HS-5 (cell line): ENCODE measurements around the gene BBS9.

ENCODE experiments used
- DNase-seq: peaks from one replicate; pipeline ENCODE4 v3.0.0-alpha.2; 2012; ENCODE audit warnings: low read depth

BBS9 gene

DNA sequence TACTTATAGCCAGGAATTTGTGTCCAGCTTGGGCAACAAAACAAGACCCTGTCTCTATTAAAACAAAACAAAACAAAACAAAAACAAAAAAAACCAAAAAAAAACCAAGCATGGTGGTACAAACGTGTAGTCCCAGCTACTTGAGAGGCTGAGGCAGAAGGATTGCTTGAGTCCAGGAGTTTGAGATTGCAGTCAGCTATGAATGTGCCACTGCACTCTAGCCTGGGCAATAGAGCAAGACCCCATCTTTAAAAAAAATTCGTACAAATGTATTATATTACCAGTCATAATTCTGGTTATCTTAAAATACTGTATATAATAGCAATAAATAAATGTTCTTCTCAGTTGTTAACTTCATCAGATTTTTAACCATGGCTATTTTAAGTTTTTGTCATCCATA, 2.3 kb upstream of the BBS9 start:
- DNase-seq = no peak

- no peak for DNase-seq
These were observed 754 bp upstream of the BBS9 start for GRCh38 chr7:33128631-33128989.

DNA sequence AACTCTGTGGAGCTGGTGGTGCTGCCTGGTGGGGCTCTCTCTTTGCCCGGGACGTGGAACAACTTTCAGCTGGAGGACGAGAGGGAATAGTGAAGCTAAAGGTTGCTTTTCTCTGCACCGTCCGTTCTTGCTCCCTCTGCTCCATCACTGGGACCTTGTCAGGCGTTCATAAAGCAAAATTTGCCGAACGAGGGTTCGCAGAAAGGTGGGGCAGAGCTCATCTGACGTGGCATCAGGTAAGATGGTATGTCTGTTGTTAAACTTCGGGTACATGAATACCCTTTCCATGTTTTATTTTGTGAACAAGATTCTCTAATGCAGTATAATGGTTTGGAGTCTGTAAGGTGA, 416 bp downstream of the BBS9 start:
- DNase-seq = no peak

- no peak for DNase-seq
These were observed 820 bp downstream of the BBS9 start for GRCh38 chr7:33130184-33130583.

GRCh38 chr7:33137103-33137502, 7.7 kb downstream of the BBS9 start:
- no peak for DNase-seq

DNA sequence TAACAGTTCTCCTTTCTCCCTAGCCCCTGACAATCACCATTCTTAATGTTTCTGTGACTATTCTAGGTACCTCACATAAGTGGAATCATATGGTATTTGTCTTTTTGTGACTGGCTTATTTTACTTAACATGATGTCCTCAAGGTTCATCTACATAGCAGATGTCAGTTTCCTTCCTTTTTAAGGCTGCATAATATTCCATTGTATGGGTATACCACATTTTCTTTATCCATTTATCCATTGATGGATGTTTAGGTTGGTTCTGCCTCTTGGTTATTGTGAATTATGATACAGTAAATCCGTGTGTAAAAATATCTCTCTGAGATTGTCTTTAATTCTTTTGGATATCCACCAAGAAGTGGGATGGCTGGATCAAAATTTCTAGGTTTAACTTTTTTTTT, 13.2 kb downstream of the BBS9 start:
- DNase-seq = no peak

- DNase-seq = no peak
These were observed 14.8 kb downstream of the BBS9 start for GRCh38 chr7:33143996-33144718.

GRCh38 chr7:33145156-33145555, 15.8 kb downstream of the BBS9 start:
- no peak for DNase-seq

GRCh38 chr7:33152087-33152486, 22.7 kb downstream of the BBS9 start:
- DNase-seq = no peak

DNA sequence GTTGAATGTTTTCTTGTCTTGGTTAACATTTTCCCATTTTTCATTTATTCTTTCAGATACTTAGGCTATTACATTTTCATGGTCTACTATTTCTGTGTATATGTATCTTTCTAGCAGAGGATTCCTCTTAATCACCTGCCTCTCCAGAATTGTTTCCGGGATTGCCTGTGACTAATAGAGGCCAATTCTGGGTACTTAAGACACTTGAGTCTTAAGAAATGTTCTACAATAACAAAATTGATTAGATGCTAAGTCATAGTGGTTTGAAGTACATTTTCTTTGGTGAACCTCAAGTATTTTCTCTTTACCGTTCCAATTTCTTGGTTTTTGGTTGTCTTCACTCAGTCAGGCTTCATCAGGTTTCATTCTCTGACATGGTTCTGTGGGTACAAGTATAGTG, 26.4 kb downstream of the BBS9 start:
- DNase-seq = peak; percentile 11

- DNase-seq = no peak
These were observed 27.1 kb downstream of the BBS9 start for GRCh38 chr7:33156441-33156840.

DNA sequence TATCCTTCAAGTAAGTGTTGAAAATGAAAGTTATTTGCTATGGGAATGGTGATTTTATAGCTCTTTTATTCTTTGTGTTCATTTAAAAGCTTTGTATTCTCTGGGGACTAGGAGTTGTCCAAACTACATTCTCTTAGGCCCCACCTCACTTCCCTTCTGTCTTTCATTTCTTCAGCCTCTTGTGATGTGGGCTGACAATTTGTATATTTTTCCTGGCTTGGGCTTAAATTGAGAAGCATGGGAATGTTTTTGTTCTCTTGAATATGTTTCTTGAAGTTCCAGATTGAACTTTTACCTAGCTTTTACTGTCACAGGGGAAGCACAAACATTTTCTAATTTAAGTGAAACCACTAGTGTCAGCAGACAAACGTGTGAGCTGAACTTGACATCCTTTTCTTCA, 27.9 kb downstream of the BBS9 start:
- DNase-seq = no peak

- DNase-seq = no peak
These were observed 28.4 kb downstream of the BBS9 start for GRCh38 chr7:33157781-33158180.

DNA sequence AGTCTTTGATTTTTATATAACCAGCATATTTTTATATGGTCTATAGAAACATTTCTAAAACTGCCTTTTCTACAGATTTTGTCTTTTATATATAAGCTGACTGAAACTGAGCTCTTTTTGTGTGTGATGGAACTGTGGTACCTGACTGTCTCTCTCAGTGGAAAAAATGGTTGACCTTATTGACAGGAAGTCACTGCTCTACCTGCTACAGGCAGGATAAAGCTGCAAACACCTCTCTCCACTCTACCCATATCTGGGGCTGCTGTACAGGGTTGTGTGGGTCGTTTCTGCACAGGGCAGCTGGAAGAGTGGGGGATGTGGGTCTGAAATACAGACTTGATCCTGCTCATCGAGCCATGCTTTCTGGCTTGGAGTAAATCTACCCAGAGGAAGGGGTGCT, 48.5 kb downstream of the BBS9 start:
- DNase-seq = no peak

DNA sequence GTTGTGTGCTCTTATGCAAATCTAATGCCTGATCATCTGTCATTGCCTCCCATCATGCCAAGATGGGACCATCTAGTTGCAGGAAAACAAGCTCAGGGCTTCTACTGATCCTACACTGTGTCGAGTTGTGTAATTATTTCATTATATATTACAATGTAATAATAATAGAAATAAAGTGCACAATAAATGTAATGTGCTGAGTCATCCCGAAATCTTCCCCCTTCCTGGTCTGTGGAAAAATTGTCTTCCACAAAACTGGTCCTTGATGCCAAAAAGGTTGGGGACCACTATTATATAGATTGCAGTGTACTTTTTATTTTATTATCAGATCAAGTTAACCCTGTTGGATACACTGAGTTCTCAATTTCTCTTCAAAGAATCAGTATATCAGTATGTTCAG, 50.2 kb downstream of the BBS9 start:
- no peak for DNase-seq

- DNase-seq = no peak
These were observed 54.1 kb downstream of the BBS9 start for GRCh38 chr7:33183504-33183903.

DNA sequence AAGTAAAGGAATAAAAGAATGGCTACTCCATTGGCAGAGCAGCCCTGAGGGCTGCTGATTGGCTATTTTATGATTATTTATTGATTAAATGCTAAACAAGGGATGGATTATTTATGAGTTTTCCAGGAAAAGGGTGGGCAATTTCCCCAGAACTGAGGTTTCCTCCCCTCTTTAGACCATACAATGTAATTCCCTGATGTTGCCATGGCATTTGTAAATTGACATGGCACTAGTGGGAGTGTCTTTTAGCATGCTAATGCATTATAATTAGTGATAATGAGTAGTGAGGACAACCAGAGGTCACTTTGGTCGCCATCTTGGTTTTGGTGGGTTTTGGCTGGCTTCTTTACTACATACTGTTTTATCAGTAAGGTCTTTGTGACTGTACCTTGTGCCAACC, 55.5 kb downstream of the BBS9 start:
- no peak for DNase-seq

GRCh38 chr7:33185786-33186185, 56.4 kb downstream of the BBS9 start:
- peak; percentile 53 for DNase-seq

- DNase-seq = peak; percentile 25
These were observed 56.8 kb downstream of the BBS9 start for GRCh38 chr7:33186192-33186591.

DNA sequence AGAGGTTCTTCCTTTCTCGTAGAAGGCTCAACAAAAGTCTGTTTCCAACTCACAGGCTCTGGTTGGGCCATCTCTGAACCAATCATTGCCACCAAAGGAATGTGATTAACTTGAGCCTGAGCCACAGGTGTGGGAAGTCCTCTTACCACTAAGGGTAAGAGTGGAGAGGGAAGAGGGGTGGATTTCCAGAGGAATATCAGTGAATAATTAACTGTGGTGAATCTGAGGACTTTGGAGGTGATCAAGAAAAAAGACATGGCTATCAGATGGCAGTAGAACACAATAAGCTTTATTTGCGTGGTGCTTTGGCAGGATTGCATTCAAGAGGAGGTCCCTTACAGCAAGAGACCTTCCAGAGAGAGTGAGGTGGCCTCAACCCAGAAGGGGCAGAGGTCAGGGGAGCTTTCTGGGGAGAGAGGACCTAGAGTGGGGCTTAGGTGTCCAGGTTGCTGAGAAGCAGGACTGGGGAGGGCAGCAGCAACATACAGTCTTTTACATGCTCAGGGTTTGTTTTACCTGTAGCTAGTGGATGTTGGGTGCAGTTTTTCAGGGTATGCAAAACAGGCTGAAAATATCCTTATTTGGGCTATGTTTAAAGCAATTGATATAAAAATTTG, 61.4 kb downstream of the BBS9 start:
- no peak for DNase-seq

- DNase-seq = no peak
These were observed 62.0 kb downstream of the BBS9 start for GRCh38 chr7:33191340-33191739.

GRCh38 chr7:33192695-33193291, 63.4 kb downstream of the BBS9 start:
- no peak for DNase-seq

- no peak for DNase-seq
These were observed 64.0 kb downstream of the BBS9 start for GRCh38 chr7:33193308-33193864.

- DNase-seq = peak; percentile 84
These were observed 65.9 kb downstream of the BBS9 start for GRCh38 chr7:33195264-33195663.
